Hepatocyte (in vitro differentiated cells): ENCODE data around the gene SUPV3L1. TPM values are rescaled to one million over a fixed set of nuclear protein-coding genes. Genes with fewer than 3 reads are reported as not detected.

Experiments used
- DNase-seq: peaks from one replicate; pipeline ENCODE4 v3.0.0-alpha.2; 2016; ENCODE audit warnings: low spot score
- H2AFZ ChIP-seq: fragments of 200-600 bp; sonication (generic); 2 replicates; pipeline ENCODE4 v1.6.0; 2016; ENCODE audit warnings: antibody characterized with exemption, mild to moderate bottlenecking
- H3K27ac ChIP-seq: fragments of 200-600 bp; sonication (generic); 2 replicates; pipeline ENCODE4 v1.5.1; 2016; ENCODE audit warnings: mild to moderate bottlenecking
- H3K27me3 ChIP-seq: fragments of 200-600 bp; sonication (generic); 2 replicates; pipeline ENCODE4 v1.6.1; 2016
- H3K36me3 ChIP-seq: fragments of 200-600 bp; sonication (generic); replicated peaks from 2 replicates; pipeline ENCODE4 v1.5.1; 2016; ENCODE audit warnings: low read depth; ENCODE audit not compliant: insufficient read depth
- H3K4me1 ChIP-seq: fragments of 200-600 bp; sonication (generic); 2 replicates; pipeline ENCODE4 v1.5.1; 2016; ENCODE audit warnings: mild to moderate bottlenecking, moderate library complexity; ENCODE audit not compliant: insufficient read depth
- H3K4me2 ChIP-seq: fragments of 200-600 bp; sonication (generic); 2 replicates; pipeline ENCODE4 v1.6.0; 2016
- H3K4me3 ChIP-seq: fragments of 200-600 bp; sonication (generic); 2 replicates; pipeline ENCODE4 v1.5.1; 2016; ENCODE audit warnings: mild to moderate bottlenecking
- H3K79me2 ChIP-seq: fragments of 200-600 bp; sonication (generic); 2 replicates; pipeline ENCODE4 v1.6.0; 2017; ENCODE audit warnings: mild to moderate bottlenecking
- H3K9me2 ChIP-seq: fragments of 200-600 bp; sonication (generic); replicated peaks from 2 replicates; pipeline ENCODE4 v1.6.0; 2017; ENCODE audit warnings: mild to moderate bottlenecking; ENCODE audit not compliant: insufficient read depth
- H3K9me3 ChIP-seq: fragments of 200-600 bp; sonication (generic); 2 replicates; pipeline ENCODE4 v1.5.1; 2016; ENCODE audit warnings: low read depth, mild to moderate bottlenecking
- H4K20me1 ChIP-seq: fragments of 200-600 bp; sonication (generic); 2 replicates; pipeline ENCODE4 v1.6.0; 2016; ENCODE audit warnings: mild to moderate bottlenecking; ENCODE audit not compliant: insufficient read depth, poor library complexity, severe bottlenecking
- CTCF ChIP-seq: fragments of 200-600 bp; sonication (generic); IDR thresholded peaks from 2 replicates; pipeline ENCODE4 v1.5.1; 2016; ENCODE audit warnings: antibody characterized with exemption, mild to moderate bottlenecking; ENCODE audit not compliant: poor library complexity
- EZH2 ChIP-seq: fragments of 200-600 bp; sonication (generic); IDR thresholded peaks from 2 replicates; pipeline ENCODE4 v1.6.1; 2016; ENCODE audit warnings: antibody characterized with exemption, mild to moderate bottlenecking, borderline replicate concordance
- EZH2phosphoT487 ChIP-seq: fragments of 200-600 bp; sonication (generic); IDR thresholded peaks from one replicate; pipeline ENCODE4 v1.6.1; 2018; ENCODE audit warnings: antibody characterized with exemption, mild to moderate bottlenecking, low read depth, moderate library complexity; ENCODE audit not compliant: unreplicated experiment, severe bottlenecking
- WGBS: methylation state at CpG from one replicate; pipeline ENCODE4 v1.1.6; 2016; ENCODE audit warnings: low lambda C conversion rate; ENCODE audit errors: missing lambda C conversion rate; 5-methylcytosine and 5-hydroxymethylcytosine counted together
- polyA plus RNA-seq: library from polyadenylated mRNA; unstranded; fragments of >200 nt; fragmentation: Nextera tagmentation; extraction: Ambion mirVana; gene quantifications from 2 replicates; pipeline ENCODE4 v1.2.1, GENCODE V29; 2016
- total RNA-seq: library from RNA; depleted of rRNA; stranded (reverse); fragments of >200 nt; gene quantifications from 2 replicates; pipeline ENCODE4 v1.2.3, GENCODE V29; 2014

Gene SUPV3L1
- total and polyA plus RNA-seq, 2 experiments from 2014 or later: 27.6 to 27.9 TPM

DNA sequence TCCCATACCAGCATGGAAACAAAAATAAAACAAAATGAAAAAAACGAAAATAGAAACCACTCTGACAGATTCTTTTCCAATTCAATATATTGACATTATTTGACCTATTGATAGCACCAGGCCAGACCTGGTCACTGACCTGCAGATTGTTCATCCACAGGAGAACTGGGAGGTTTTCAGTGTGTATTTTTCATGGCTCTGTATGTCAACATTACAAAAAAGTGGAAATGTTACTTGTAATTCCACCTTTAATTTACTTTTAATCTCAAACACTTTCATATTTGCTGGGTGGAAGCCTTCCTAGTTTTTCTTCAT, 43.0 kb downstream of the SUPV3L1 start:
- WGBS: 18% methylated on average over 1 of the region's 1 CpG
- H3K4me3 ChIP-seq: no peak overlapping the region
- no peaks in the 10 kb centered on the region for H3K9me2 ChIP-seq
- H3K27ac ChIP-seq: peak overlapping the region; percentile 87
- H3K36me3 ChIP-seq: no peaks in the 10 kb centered on the region
- H3K9me3 ChIP-seq: no peaks in the 10 kb centered on the region
- no peak overlapping the region for H2AFZ ChIP-seq
- TF ChIP-seq CTCF (no peak), EZH2phosphoT487 (no peak), EZH2 (no peak)
- H3K4me1 ChIP-seq: no peaks in the 10 kb centered on the region
- peak overlapping the region; percentile 61 for H3K4me2 ChIP-seq
- H4K20me1 ChIP-seq: no peaks in the 10 kb centered on the region
- H3K79me2 ChIP-seq: peaks cover 7% of the 10 kb centered on the region
- no peaks in the 10 kb centered on the region for H3K27me3 ChIP-seq
- DNase-seq: no peak

GRCh38 chr10:69224862-69225657, 45.0 kb downstream of the SUPV3L1 start:
- Histone ChIP-seq H3K27ac (peak overlapping the region; percentile 88), H3K4me2 (peak overlapping the region; percentile 61), H3K4me3 (no peak overlapping the region), H3K9me3 (no peaks in the 10 kb centered on the region), H3K4me1 (peaks cover 5% of the 10 kb centered on the region), H3K9me2 (no peaks in the 10 kb centered on the region), H3K36me3 (no peaks in the 10 kb centered on the region), H3K27me3 (no peaks in the 10 kb centered on the region), H2AFZ (no peak overlapping the region), H4K20me1 (no peaks in the 10 kb centered on the region), H3K79me2 (peaks cover 7% of the 10 kb centered on the region)
- no peak for TF ChIP-seq EZH2
- no peak for TF ChIP-seq CTCF
- no peak for DNase-seq
- WGBS: 67% methylated on average over 10 of the region's 10 CpGs

GRCh38 chr10:69225681-69226080, 45.6 kb downstream of the SUPV3L1 start:
- H3K4me3 ChIP-seq: no peak overlapping the region
- H2AFZ ChIP-seq: no peak overlapping the region
- no peaks in the 10 kb centered on the region for H3K27me3 ChIP-seq
- no peaks in the 10 kb centered on the region for H3K9me3 ChIP-seq
- H3K79me2 ChIP-seq: peaks cover 7% of the 10 kb centered on the region
- DNase-seq: no peak
- no peaks in the 10 kb centered on the region for H3K9me2 ChIP-seq
- 75% methylated on average over 10 of the region's 10 CpGs for WGBS
- H4K20me1 ChIP-seq: no peaks in the 10 kb centered on the region
- H3K27ac ChIP-seq: peak overlapping the region; percentile 88
- H3K4me1 ChIP-seq: peaks cover 6% of the 10 kb centered on the region
- TF ChIP-seq CTCF (no peak), EZH2 (no peak), EZH2phosphoT487 (no peak)
- H3K4me2 ChIP-seq: no peak overlapping the region
- H3K36me3 ChIP-seq: no peaks in the 10 kb centered on the region
